PC-9 (cell line): ENCODE measurements around the gene SETD6. TPM values are rescaled to one million over a fixed set of nuclear protein-coding genes. Genes with fewer than 3 reads are reported as not detected.

Source experiments
- BruUV-seq: library from RNA; stranded (reverse); fragments of 400-500 nt; replicated peaks from 2 replicates; lab custom pipeline; 2021; lab: Mats Ljungman, UMichigan
- CTCF ChIA-PET: fragments of 300-600 bp; sonication (Branson Sonifier 250); formaldehyde crosslinking; loops from one replicate; lab custom pipeline; 2022; ENCODE audit warnings: antibody characterized with exemption; lab: Charles Lee
- POLR2A ChIA-PET: fragments of 300-600 bp; sonication (Branson Sonifier 250); formaldehyde crosslinking; loops from one replicate; lab custom pipeline; 2022; ENCODE audit warnings: antibody characterized with exemption; ENCODE audit not compliant: unreplicated experiment; lab: Charles Lee
- DNase-seq, 2 experiments: peaks; one replicate each; pipeline versions ENCODE4 v3.0.0 to v3.0.0-alpha.2; 2015 to 2022; ENCODE audit warnings: mixed read lengths in 1 of 2
- H2AFZ ChIP-seq: fragments of 200-600 bp; sonication (generic); 2 replicates; pipeline ENCODE4 v1.8.1; 2017; ENCODE audit warnings: antibody characterized with exemption
- H3F3A ChIP-seq: fragments of 200-600 bp; sonication (generic); 2 replicates; pipeline ENCODE4 v1.8.1; 2017; ENCODE audit warnings: antibody characterized with exemption, mild to moderate bottlenecking, low read depth; ENCODE audit not compliant: insufficient read depth
- H3K27ac ChIP-seq: fragments of 200-600 bp; sonication (generic); 2 replicates; pipeline ENCODE4 v1.6.1; 2016; ENCODE audit warnings: mixed run types
- H3K27me3 ChIP-seq: fragments of 200-600 bp; sonication (generic); 2 replicates; pipeline ENCODE4 v1.6.1; 2016; ENCODE audit warnings: low read depth, mixed run types; ENCODE audit not compliant: insufficient read depth
- H3K36me3 ChIP-seq: fragments of 200-600 bp; sonication (generic); 2 replicates; pipeline ENCODE4 v1.6.1; 2016; ENCODE audit warnings: low read depth, mixed run types
- H3K4me1 ChIP-seq: fragments of 200-600 bp; sonication (generic); replicated peaks from 2 replicates; pipeline ENCODE4 v1.6.1; 2016; ENCODE audit warnings: mixed run types; ENCODE audit not compliant: insufficient read depth
- H3K4me2 ChIP-seq: fragments of 200-600 bp; sonication (generic); 2 replicates; pipeline ENCODE4 v1.6.1; 2017; ENCODE audit warnings: mixed run types
- H3K4me3 ChIP-seq: fragments of 200-600 bp; sonication (generic); 2 replicates; pipeline ENCODE4 v1.6.1; 2016; ENCODE audit warnings: mixed run types
- H3K79me2 ChIP-seq: fragments of 200-600 bp; sonication (generic); 2 replicates; pipeline ENCODE4 v1.6.1; 2017; ENCODE audit warnings: low read depth, mixed run types
- H3K9me2 ChIP-seq: fragments of 200-600 bp; sonication (generic); 2 replicates; pipeline ENCODE4 v1.8.1; 2017; ENCODE audit warnings: mild to moderate bottlenecking; ENCODE audit not compliant: insufficient read depth
- H3K9me3 ChIP-seq: fragments of 200-600 bp; sonication (generic); 2 replicates; pipeline ENCODE4 v1.8.1; 2016; ENCODE audit warnings: low read depth; ENCODE audit not compliant: insufficient read depth
- H4K20me1 ChIP-seq: fragments of 200-600 bp; sonication (generic); 2 replicates; pipeline ENCODE4 v1.8.1; 2017; ENCODE audit not compliant: insufficient read depth
- CTCF ChIP-seq: fragments of 200-600 bp; sonication (generic); conservative IDR thresholded peaks from 2 replicates; pipeline ENCODE4 v1.6.1; 2017; ENCODE audit warnings: mixed run types, antibody characterized with exemption, mild to moderate bottlenecking, moderate library complexity
- EZH2 ChIP-seq: fragments of 200-600 bp; sonication (generic); IDR thresholded peaks from 2 replicates; pipeline ENCODE4 v1.8.0; 2017; ENCODE audit warnings: antibody characterized with exemption, low read depth
- intact Hi-C: fragments of 100-400 bp; cut with micrococcal nuclease; formaldehyde crosslinking; loops from one replicate; pipeline ENCODE4 v1.10.0; 2022; ENCODE audit not compliant: unreplicated experiment
- total RNA-seq: library from RNA; stranded (reverse); gene quantifications from 2 replicates; pipeline ENCODE4 v1.2.3, GENCODE V29; 2021

Gene SETD6
- total RNA-seq, 1 experiment from 2014 or later: 21.4 TPM

GRCh38 chr16:58542291-58542690 lies 27.0 kb downstream of the SETD6 start:
- CTCF ChIA-PET: no interaction called here
- Histone ChIP-seq H2AFZ (no peak overlapping the region), H4K20me1 (peaks cover 30% of the 10 kb centered on the region), H3K27ac (no peak overlapping the region), H3K79me2 (no peaks in the 10 kb centered on the region), H3K4me3 (no peak overlapping the region), H3F3A (peaks cover 31% of the 10 kb centered on the region; the same call in 1 of the 2 replicates), H3K4me1 (no peaks in the 10 kb centered on the region), H3K4me2 (no peak overlapping the region), H3K9me3 (no peaks in the 10 kb centered on the region), H3K36me3 (peaks cover 80% of the 10 kb centered on the region), H3K9me2 (no peaks in the 10 kb centered on the region), H3K27me3 (no peaks in the 10 kb centered on the region)
- POLR2A ChIA-PET: no interaction called here
- BruUV-seq: no TSS peak
- DNase-seq: no peak
- intact Hi-C loops: loop anchor here (5.0 kb wide), 1 partner anchor 40 kb away; no protein-coding TSS in a partner anchor
- no peak for TF ChIP-seq EZH2
- TF ChIP-seq CTCF: no peak

DNA sequence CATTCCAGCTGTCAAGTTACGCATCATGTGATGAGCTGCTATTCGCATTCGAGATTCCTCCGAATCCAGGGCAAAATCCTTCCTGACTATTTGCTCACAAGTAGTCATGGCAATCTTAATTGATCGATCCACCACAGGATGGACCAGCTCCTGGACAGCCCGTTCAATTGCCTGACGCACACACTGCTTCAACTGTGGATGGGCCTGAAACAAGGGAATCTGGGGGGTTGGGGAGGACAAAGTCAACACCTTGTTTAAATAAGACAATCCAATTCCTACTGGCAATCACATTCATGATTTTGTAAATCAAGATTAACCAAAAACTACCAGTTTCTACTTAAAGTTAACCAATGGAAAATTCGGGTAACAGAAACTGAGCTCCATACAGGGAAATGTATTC lies 28.4 kb downstream of the SETD6 start:
- ChIA-PET CTCF (no interaction called here), POLR2A (interaction anchor here (0.7 kb wide), 1 partner anchor 8 kb away, joined by 7 read pairs; no protein-coding TSS in a partner anchor)
- Histone ChIP-seq H3K9me3 (no peaks in the 10 kb centered on the region), H3K79me2 (no peaks in the 10 kb centered on the region), H3K4me1 (no peaks in the 10 kb centered on the region), H3F3A (peaks cover 27% of the 10 kb centered on the region; the same call in 1 of the 2 replicates), H3K4me3 (no peak overlapping the region), H3K27ac (no peak overlapping the region), H3K9me2 (no peaks in the 10 kb centered on the region), H3K4me2 (no peak overlapping the region), H3K27me3 (no peaks in the 10 kb centered on the region), H2AFZ (no peak overlapping the region), H4K20me1 (peaks cover 33% of the 10 kb centered on the region), H3K36me3 (peaks cover 76% of the 10 kb centered on the region)
- DNase-seq: no peak
- TF ChIP-seq CTCF (no peak), EZH2 (no peak)
- intact Hi-C loops: loop anchor here (5.0 kb wide), 1 partner anchor 39 kb away; no protein-coding TSS in a partner anchor
- no TSS peak for BruUV-seq

GRCh38 chr16:58548378-58548777 lies 33.1 kb downstream of the SETD6 start:
- DNase-seq: no peak
- intact Hi-C loops: no loop called here
- Histone ChIP-seq H3K9me2 (no peaks in the 10 kb centered on the region), H3K79me2 (no peaks in the 10 kb centered on the region), H3F3A (peaks cover 43% of the 10 kb centered on the region; the same call in 1 of the 2 replicates), H2AFZ (no peak overlapping the region), H3K4me1 (no peaks in the 10 kb centered on the region), H4K20me1 (peaks cover 26% of the 10 kb centered on the region), H3K4me2 (no peak overlapping the region), H3K4me3 (no peak overlapping the region), H3K27ac (no peak overlapping the region), H3K36me3 (peaks cover 71% of the 10 kb centered on the region), H3K27me3 (no peaks in the 10 kb centered on the region), H3K9me3 (no peaks in the 10 kb centered on the region)
- TF ChIP-seq CTCF: no peak
- ChIA-PET POLR2A (no interaction called here), CTCF (no interaction called here)
- no TSS peak for BruUV-seq
